GM21515 (cell line): ENCODE results near the gene GOLGA8B.
"Not testable (repeated sequence)": the region's sequence is repeated elsewhere in the genome, so short reads cannot be mapped to it uniquely, and the experiment has no call there.

Experiments
- ATAC-seq: cut with Tn5 transposase; IDR thresholded peaks from one replicate; pipeline ENCODE4 v1.9.1; 2021; ENCODE audit not compliant: unreplicated experiment

Gene GOLGA8B

DNA sequence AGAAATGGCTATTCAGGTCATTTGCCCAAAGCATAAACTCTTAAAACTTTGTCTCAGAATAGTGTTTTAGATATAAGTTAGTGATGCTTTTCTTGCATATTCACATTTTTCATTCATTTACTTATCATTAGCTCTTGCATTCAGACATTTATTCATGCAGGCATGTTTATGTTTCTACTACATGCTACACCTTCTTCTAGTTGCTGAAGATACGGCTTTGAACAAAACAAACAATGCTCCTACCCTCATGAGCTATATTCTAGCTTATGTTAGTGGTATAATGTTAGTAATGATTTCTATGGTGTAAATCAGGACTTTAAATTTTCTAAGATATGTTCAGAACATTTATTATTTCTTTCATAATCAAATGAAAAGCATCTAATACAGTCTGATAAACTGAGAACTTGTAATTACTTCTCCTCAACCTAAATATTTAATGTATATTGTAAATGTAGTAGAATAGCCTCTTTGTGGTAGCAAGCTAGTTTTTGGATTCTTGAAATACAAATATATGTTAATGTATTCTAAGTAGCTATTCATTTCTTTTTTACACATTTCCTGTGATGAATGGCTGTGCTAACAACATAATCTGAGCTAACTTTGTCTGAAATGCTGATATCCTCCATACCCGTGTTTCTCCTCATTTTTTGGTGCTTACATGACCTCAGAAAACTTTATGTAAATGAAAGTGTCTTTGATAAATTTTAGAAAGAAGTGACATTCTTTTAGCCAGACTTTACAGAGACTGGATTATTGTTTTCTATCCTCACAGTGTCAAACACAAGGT lies 15.5 kb upstream of the GOLGA8B start:
- ATAC-seq = no peak

DNA sequence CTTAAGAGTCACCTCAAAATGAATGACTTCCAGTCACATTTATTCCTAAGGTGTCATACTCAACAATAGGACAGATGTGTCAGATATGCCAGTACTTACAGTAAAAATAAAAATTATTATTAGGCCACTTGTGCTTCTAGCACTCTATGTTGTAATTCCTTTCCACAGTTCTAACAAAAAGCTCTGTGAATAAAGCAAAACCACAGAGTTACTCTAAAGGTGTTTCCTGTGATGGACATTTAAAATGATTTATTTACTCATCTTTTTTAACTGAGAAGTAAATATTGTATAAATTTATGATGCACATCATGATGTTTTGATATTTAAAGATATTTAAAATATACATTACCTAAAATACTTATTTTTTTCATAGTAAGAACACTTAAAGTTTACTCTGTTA lies 13.9 kb upstream of the GOLGA8B start:
- ATAC-seq = no peak

DNA sequence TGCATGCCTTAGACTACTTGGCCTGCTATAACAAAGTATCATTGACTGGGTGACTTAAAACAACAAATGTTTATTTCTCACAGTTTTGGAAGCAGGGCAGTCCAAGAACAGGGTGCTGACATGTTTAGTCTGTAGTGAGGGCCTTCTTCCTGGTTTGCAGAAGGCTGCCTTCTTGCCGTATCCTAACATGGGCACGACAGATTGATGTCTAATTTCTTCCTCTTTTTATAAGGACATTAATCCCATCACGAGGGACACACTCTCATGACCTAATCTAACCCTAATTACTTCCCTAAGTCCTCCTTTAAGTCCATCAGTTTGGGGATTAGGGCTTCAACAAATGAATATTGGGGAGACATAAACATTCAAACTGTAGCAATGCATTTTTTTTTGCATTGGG lies 10.9 kb upstream of the GOLGA8B start:
- no peak for ATAC-seq

DNA sequence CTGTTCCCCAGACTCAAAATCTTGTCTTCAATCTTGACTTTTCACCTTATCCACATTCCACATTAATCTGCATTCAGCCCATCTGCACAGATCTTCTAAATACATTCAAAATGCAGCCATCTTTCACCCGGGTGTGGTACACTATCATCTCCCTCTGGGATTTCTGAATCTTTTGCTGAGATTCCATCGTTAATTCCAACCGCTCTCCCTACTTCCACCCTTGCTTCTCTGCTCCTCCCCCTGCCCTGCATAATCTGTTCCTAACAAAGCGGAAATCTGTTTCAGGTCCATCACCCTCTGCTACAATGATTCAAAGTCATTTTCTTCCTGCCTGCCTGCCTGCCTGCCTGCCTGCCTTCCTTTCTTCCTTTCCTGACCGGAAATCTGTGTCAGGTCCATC lies 7.9 kb upstream of the GOLGA8B start:
- no peak for ATAC-seq

DNA sequence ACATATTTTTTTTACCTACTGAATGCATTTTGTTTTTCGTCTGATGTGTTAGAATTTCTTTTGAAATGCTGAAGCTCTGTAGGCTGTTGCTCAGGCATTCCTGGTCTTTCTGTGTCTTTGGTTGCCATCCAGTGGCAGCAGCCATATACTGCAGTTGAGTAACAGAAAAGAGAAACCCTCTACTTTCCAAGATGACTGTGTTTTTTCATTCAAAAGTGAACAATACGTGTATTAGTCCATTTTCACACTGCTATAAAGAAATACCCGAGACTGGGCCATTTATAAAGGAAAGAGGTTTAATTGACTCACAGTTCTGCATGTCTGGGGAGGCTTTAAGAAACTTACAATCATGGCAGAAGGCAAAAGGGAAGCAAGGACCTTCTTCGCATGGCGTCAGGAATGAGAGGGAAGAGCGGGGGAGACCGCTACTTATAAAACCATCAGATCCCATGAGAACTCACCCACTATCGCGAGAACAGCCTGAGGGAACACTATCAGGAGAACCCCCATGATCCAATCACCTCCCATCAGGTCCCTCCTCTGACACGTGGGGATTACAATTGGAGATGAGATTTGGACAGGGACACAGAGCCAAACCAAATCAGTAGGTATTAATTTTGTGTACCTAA lies 4.7 kb upstream of the GOLGA8B start:
- ATAC-seq = peak; percentile 47

DNA sequence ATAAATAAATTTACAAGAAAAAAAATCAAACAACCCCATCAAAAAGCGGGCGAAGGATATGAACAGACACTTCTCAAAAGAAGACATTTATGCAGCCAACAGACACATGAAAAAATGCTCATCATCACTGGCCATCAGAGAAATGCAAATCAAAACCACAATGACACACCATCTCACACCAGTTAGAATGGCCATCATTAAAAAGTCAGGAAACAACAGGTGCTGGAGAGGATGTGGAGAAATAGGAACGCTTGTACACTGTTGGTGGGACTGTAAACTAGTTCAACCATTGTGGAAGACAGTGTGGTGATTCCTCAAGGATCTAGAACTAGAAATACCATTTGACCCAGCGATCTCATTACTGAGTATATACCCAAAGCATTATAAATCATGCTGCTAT lies 2.5 kb upstream of the GOLGA8B start:
- not testable (repeated sequence) for ATAC-seq

DNA sequence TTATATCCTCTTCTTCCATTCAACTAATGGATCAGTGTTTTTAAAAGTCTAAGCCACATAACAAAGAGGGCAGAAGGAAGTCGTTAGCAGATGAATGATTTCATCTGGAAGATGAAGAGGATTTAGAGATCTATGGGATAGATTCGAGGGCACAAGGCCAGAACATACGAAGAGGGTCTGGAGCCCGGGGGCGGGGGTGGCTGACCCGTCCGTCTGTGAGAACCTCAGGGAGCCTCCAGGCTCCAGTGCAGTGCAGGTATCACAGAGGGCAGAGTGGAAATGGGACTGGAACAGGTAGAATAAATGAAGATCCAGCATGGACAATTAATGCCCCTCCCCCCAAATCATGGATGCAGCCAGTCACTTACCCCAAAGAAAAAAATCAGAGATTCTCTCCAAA lies 1.5 kb upstream of the GOLGA8B start:
- no peak for ATAC-seq

DNA sequence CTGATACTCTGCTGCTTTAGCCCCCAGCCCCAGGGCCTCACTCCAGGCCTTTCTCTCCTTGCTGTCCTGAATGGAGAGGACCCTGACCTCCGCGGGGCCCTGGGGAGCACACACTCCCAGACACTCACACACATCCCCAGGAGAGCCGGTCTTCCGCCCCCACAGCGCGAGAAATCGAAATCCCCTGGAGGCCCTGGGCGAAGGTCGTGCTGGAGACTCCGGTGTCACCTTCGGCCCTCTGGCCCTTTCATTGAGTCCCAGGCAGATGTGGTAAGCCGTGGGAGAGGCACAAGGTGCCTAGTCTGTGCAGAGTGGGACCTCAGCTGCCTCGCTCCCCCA lies 848 bp upstream of the GOLGA8B start:
- no peak for ATAC-seq

DNA sequence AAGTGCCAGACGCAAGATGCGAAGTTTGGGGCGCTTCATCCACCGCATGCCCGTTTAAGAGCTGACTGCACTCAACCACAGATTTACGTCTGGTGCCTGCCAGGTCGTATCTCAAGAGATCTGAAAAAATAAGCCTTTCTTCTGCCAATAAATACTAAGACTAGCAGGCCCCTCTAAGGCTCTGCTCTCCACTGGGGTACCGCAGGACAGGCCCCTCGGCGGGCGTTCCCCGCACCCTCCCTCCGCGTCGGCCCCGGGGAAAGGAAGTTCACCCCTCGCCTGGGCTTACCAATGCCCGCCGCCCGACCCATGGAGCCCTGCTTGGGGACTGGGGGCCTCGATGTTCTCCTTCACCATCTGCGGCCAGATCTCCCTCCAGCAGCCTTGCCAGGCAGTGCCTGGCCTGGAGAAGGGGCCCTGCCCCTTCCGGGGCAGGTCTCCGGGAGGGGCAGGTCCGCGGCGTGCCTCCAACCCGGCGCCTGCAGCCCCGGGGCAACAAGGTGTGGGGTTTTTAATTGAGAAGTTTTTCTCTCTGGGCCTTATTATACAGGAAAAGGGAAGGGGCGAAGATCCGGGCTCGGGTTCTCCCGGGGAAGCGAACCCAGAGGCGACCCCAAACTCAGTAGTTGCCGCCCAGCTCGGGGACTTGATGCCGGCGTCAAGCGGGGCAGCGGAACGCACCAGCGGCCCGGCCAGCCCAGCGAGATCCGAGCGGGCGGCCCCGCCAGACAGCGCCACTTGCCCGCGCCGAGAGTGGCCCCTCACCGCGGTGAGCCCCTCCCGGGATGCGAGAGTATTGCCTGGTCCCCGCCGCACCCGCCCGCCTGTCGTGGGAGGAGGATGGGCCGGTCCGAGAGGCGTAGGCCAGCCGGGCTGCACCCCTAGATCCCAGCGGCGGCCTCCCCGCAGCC lies 735 bp downstream of the GOLGA8B start:
- ATAC-seq = peak; percentile 48

DNA sequence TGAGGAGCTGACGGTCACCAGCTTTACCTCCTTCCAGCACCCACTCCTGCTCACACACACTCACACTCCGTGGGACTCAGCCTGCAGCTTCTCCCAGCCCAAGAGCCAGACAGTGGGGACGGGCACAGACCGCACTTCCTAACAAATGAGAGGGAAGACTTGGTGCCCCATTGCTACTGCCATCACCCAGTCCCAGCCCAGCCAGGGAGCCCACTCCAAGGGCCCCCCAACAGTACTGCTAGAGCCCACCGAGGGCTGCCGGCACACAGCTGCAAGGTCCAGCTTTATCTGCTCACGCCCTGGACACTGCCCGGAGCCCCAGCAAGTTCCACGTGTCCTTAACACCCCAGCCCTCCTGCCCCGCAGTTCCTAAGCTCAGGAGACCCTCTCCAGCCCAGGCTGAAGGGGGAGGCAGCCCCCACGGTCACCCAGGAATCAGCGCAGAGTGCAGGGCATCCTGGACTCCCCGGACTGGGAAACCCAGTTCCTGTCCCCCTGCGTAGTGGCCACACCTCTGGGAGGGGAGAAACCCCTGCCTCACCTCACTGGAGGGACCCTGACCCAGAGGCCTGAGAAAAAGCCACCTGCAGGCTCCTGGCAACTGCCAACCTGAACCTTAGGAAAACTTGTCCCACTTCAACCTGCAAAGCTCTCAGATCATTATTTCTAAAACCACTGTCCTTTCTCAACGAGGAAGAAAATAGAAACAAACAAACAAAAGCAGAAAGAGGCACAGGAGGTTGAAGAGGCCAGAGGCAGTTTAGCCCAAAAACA lies 1.6 kb downstream of the GOLGA8B start:
- ATAC-seq = not testable (repeated sequence)

DNA sequence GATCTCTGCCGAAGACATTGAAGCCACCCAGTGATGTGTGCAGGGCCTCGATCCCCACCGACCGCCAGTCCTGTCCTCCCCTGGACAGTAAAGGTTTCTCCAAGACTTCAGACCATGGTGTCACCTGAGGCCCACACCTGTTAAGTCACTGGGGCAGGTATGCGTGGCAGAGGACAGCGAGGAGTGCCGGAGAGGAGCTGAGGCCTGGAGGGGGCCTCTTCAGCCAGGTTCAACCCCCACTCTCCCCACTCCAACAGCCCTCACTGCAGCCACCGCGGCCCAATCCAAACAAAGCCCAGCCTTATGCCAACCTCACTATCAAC lies 2.4 kb downstream of the GOLGA8B start:
- no peak for ATAC-seq

DNA sequence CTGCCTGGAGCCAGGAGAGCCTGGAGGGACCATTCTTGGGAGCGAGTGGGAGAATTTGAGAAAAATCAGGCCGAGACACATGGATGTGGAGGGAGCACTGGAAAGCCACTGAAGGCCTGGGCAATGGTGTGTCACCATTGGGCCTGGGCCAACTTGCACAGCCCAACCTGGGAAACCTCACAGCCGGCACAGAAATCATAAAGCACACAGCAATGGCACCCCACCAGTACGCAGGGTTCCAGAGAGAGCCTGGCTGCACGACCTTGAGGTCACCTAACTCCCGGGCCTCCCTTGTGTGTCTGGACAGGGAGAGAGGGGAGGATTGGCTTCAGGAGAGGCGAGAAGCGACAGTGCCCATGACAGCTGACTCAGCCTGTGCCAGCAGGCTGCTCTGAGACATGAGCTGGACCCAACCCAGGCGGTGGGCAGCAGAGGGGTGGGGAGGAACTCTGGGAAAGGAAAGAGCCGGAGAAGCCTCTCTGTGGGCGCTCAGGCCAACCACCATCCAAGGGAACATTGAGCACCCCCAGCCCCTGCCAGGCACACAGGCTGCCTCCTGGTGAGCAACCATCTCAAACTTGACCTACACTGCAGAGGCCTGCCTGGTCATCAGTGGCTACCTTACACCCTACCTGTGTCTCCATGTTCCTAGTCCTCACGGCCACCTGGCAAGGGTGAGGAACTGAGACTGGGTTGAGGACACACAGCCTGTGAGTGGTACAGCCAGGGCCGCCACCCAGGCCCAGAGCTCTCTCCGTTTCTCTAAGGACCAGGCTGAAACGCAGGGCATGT lies 3.0 kb downstream of the GOLGA8B start:
- not testable (repeated sequence) for ATAC-seq

DNA sequence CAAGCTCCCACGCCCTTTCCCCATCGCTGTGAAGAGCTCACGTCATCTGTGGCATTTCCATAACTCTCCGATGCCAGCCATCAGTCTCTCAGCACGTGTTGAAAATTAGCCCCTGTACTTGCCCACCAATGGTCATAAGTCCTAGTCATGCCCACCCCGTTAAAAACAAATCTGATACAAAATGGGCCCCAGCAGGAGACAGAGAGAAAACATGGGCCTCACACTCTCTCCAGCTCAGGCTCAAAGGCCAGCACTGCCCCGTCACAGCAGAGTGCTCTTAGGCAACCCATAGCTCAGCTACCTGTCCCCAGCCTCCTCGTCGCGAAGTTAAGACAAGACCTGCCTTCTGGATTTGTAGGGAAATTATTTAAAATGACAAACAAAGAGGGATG lies 5.2 kb downstream of the GOLGA8B start:
- no peak for ATAC-seq

DNA sequence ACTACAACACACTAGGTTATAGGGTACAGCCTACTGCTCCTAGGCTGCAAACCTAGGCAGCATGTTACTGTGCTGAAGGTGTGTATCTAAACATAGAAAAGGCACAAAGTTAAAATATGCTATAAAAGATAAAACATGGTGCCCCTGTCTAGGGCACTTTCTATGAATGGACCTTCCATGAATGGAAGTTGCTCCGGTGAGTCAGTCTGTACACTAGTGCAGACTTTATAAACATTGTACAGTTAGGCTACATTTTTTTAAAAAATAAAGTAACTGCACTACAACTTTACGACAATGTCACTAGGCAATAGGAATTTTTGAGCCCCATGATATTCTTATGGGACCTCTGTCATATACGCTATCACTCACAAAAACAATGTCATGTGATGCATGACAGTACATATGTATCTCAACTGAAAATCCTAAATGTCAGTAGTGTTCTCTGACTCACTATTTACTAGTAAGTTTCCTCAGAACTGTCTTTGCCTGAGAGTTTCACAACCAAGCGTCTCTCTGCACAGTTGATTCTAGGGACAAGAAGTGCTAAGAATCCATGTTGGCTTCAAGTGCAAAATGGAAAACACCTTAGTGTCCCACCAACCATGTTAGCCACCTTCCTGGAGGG lies 5.7 kb downstream of the GOLGA8B start:
- ATAC-seq = not testable (repeated sequence)

DNA sequence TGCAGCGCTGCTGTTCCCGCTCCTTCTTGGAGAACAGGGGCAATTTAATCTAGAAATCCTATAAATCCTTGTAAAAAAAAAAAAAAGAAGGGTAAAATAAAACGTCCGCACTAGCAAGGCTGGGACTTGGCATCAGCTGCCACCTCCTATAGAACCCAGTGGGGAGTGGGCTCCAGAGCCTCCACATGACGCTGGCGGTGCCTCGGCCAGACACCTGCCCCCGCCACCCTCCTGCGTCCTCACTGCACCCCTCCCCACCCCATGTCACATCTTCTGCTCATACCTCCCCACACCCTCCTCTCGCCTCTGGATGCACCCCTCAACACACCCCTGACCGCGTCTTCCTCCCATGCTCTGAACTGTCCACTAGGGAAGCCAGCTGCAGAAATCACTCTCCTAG lies 8.4 kb downstream of the GOLGA8B start:
- ATAC-seq = not testable (repeated sequence)

DNA sequence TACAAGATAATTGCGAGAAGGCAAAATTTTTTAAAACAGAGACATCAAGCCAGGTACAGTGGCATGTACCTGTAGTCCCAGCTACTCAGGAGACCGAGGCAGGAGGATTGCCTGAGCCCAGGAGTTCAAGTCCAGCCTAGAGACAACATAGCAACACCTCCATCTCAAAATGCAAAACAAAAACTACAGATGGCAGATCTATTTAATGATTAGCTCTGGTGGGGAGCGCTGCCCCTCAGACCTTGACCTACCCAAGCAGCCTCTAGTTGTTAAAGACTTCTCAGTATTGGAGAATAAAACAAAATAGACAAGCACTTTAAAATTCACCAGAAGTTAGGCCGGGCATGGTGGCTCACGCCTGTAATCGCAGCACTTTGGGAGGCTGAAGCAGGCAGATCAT lies 10.5 kb downstream of the GOLGA8B start:
- not testable (repeated sequence) for ATAC-seq

DNA sequence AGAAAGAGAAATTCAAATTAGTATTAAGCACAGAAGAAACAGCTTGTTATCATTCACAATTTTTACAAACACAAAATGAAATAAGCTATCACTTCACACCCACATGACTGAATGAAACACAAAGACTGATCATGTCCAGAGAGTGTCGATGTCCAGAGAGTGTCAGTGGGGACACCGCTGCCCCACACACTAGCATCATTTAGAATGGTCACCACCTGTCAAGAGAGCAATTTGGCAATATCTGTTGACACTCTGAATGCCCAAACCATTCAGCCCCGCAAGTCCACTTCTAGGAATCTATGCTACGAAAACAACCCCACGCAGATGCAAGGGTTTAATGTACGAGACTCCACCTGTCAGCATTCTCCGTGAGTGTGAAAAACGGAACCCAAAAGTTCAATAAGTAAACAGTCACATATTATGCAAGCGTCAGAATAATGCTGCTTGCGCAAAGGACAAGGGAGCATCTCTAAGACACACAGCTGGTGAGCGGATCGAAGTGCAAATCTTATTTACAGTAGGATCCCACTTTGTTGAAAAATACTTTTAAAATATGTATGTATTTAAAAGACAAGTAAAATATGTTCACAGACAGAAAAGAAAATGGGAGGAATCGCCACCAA lies 11.3 kb downstream of the GOLGA8B start:
- ATAC-seq = not testable (repeated sequence)

DNA sequence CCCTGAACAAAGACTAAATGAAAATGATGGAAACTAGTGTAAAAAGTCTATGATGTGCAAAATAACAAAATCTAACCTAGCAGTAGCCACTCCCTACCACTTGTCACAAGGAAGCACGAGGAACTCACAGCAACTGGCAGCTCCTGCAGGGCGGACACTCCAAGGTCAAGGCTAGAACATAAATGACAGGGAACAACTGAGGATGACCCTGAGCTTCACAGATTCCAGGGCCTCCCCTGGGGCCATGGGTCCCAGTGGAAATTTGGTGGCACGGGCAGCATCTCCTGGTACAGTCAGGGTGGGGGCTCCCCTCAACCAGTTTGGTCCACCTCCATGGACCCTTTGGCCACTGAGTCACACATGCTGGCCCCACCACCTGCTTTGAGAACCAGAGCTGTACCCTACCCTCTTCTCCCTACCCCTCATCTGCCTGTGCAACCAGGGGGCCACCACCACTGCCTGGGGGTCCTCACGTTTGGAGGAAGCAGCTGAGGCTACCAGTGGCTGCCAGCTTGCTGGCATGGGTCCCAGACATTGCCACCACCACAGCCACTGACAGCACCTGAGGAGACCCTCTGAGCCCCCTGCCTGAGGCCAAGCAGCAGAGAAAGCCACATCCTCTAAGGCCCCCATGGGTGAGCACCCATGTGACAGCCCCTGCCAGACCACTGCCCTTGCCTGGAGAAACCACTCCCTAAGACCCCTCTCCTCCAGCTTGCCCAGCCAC lies 13.6 kb downstream of the GOLGA8B start:
- not testable (repeated sequence) for ATAC-seq

DNA sequence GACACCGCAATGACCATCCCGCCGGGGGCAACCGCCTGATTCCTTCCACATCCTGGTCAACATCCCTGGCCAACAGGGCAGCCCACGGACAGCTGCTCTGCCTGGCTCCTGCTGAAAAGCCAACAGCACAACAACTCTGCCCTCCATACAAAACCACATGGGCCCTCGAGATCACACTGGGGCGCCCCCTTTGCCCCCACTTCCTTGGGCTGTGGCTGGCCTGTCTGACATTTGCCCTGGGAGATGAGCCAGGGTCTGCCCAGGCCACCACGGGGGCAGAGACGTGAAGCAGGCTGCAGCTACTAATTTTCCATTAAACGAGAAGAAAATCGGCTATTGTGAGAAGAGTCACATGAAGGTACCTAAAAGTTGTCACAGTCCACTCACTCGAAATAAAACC lies 16.3 kb downstream of the GOLGA8B start:
- ATAC-seq = not testable (repeated sequence)
